ENCODE measurements around the gene TRAPPC12. TPM values are rescaled to one million over a fixed set of nuclear protein-coding genes. Genes with fewer than 3 reads are reported as not detected.

The TRAPPC12 gene
- total RNA-seq, 1 experiment from 2014 or later = 86.0 TPM

GRCh38 chr2:3354986-3355385 is 24.5 kb upstream of the TRAPPC12 start:
- Histone ChIP-seq H3K79me1 (ENCODE audit: insufficient read depth, low read depth, low read length, poor library complexity, severe bottlenecking) (no peaks in the 10 kb centered on the region), H4K5ac (ENCODE audit: insufficient read length, low read depth, low read length) (no peak overlapping the region), H3K56ac (ENCODE audit: insufficient read length, low read depth, low read length) (no peak overlapping the region), H4K20me1 (ENCODE audit: control insufficient read depth, insufficient read depth, insufficient read length) (no peaks in the 10 kb centered on the region), H3K27me3 (ENCODE audit: insufficient read depth, low read length) (no peaks in the 10 kb centered on the region), H3K4me1 (ENCODE audit: insufficient read depth, low read length) (no peaks in the 10 kb centered on the region; the same call in 1 of the 2 replicates), H2BK12ac (ENCODE audit: insufficient read length, low read depth, low read length) (no peak overlapping the region), H3K23ac (ENCODE audit: insufficient read length, low read depth, low read length) (no peak overlapping the region), H3K4ac (ENCODE audit: low read depth, low read length) (no peak overlapping the region), H4K8ac (replicated peaks; ENCODE audit: insufficient read length, low read depth, low read length) (no peak overlapping the region), H2AK5ac (ENCODE audit: insufficient read length, low read length) (no peak overlapping the region), H2BK5ac (ENCODE audit: insufficient read length, low read length) (no peak overlapping the region), H3K23me2 (ENCODE audit: insufficient read length, low read depth, low read length, poor library complexity, severe bottlenecking) (no peaks in the 10 kb centered on the region), H2BK15ac (ENCODE audit: low read depth, low read length) (no peak overlapping the region), H3T11ph (ENCODE audit: low read length) (no peak overlapping the region), H2AFZ (ENCODE audit: low read length) (no peak overlapping the region), H3K9ac (ENCODE audit: extremely low read depth, insufficient read length, low read length) (no peak overlapping the region), H2BK20ac (ENCODE audit: low read depth, low read length, poor library complexity, severe bottlenecking) (no peak overlapping the region), H3K79me2 (ENCODE audit: insufficient read depth, low read length) (peaks cover 4% of the 10 kb centered on the region; the same call in 1 of the 2 replicates), H3K27ac (ENCODE audit: insufficient read length, low read depth, low read length) (no peak overlapping the region), H3K14ac (ENCODE audit: insufficient read depth, low read length) (no peak overlapping the region; the same call in 1 of the 2 replicates), H3K4me2 (ENCODE audit: insufficient read depth, insufficient read length, low read length) (no peak overlapping the region), H3K18ac (ENCODE audit: insufficient read length, low read depth, low read length) (no peak overlapping the region), H4K91ac (ENCODE audit: insufficient read length, low read depth, low read length) (no peak overlapping the region), H2BK120ac (ENCODE audit: low read depth, low read length, poor library complexity, severe bottlenecking) (no peak overlapping the region), H3K9me3 (ENCODE audit: control insufficient read depth, low read depth, low read length) (no peaks in the 10 kb centered on the region)
- DNase-seq = no peak
- Mint-ChIP-seq H3K4me3 (no peak overlapping the region), H3K9me3 (peaks cover 0 to 3% of the 10 kb centered on the region in 2 experiments; a peak in 2 of 5 replicates), H3K27me3 (ENCODE audit: low read depth) (no peaks in the 10 kb centered on the region), H3K36me3 (ENCODE audit: insufficient read depth in 1 of 3, low read depth in 3 of 3) (peaks cover 19 to 24% (median 24%) of the 10 kb centered on the region in 3 experiments; a peak in 6 of 7 replicates), H3K27ac (no peak overlapping the region; a peak in 1 of 7 replicates), H3K4me1 (peaks cover 13% of the 10 kb centered on the region in 2 experiments)
- no CpG with 5 or more reads among the region's 3 CpGs for WGBS (ENCODE audit: extremely low coverage, insufficient read length, low lambda C conversion rate)
- TF ChIP-seq CTCF (conservative IDR thresholded peaks at IDR 0.05) = no peak

All from H9 (cell line).